Uterus (tissue), 4 donors: ENCODE results near the gene PI4KA. TPM values are rescaled to one million over a fixed set of nuclear protein-coding genes. Genes with fewer than 3 reads are reported as not detected.

Experiments
- DNase-seq, 2 donors: peaks; one replicate each; pipeline ENCODE4 v3.0.0-alpha.2; 2019 to 2020
- H3K27ac ChIP-seq, 2 donors: fragments of 200-600 bp; sonication (generic); 1 replicate in 1 of 2; 2 replicates in 1 of 2; pipeline ENCODE4 v1.5.1; 2016 to 2018
- H3K27me3 ChIP-seq, 2 donors: fragments of 200-600 bp; sonication (generic); one replicate each; pipeline ENCODE4 v1.5.1; 2018 to 2019; ENCODE audit warnings: control low read depth in 1 of 2
- H3K36me3 ChIP-seq, 2 donors: fragments of 200-600 bp; sonication (generic); one replicate each; pipeline ENCODE4 v1.5.1; 2019; ENCODE audit warnings: control low read depth in 1 of 2
- H3K4me1 ChIP-seq, 2 donors: fragments of 200-600 bp; sonication (generic); one replicate each; pipeline ENCODE4 v1.5.1; 2018 to 2019; ENCODE audit warnings: control low read depth in 1 of 2
- H3K4me3 ChIP-seq, 2 donors: fragments of 200-600 bp; sonication (generic); 1 replicate in 1 of 2; 2 replicates in 1 of 2; pipeline ENCODE4 v1.5.1; 2018 to 2019; ENCODE audit warnings: mild to moderate bottlenecking in 1 of 2
- H3K9me3 ChIP-seq, 2 donors: fragments of 200-600 bp; sonication (generic); one replicate each; pipeline ENCODE4 v1.5.1; 2019; ENCODE audit warnings: control low read depth in 1 of 2
- CTCF ChIP-seq, 4 experiments: fragments of 200-600 bp in 2 of 4; fragments of 450-650 bp in 2 of 4; sonication (generic) in 2 of 4; IDR thresholded peaks; one replicate each; pipeline ENCODE4 v1.5.1; 2016 to 2019; ENCODE audit warnings: antibody characterized with exemption in 4 of 4, mild to moderate bottlenecking in 2 of 4, moderate library complexity in 1 of 4
- POLR2A ChIP-seq, 2 donors: fragments of 450-650 bp; IDR thresholded peaks; one replicate each; pipeline ENCODE4 v1.6.1; 2016; ENCODE audit warnings: antibody characterized with exemption in 2 of 2, mild to moderate bottlenecking in 1 of 2, moderate library complexity in 1 of 2
- intact Hi-C: fragments of 100-400 bp; cut with DNase I; formaldehyde crosslinking; loops from one replicate; pipeline ENCODE4 v1.15.1; 2023; ENCODE audit warnings: low total_unique reads
- total RNA-seq, 4 donors: library from RNA; depleted of rRNA in 3 of 4; stranded (reverse); fragments of >200 nt in 3 of 4; gene quantifications; one replicate each; pipeline versions ENCODE4 v1.1.0 to v1.2.4, GENCODE V29; 2014 to 2023
- donor health status: DM: yes; HTN: yes; CAD: no.

The PI4KA gene
- total RNA-seq, 4 donors from 2014 or later: 48.9 to 238 (median 108) TPM

- TF ChIP-seq CTCF (IDR thresholded peaks at IDR 0.05) (no peak), POLR2A (IDR thresholded peaks at IDR 0.05) (no peak)
Measured at GRCh38 chr22:20728523-20729190, 130.0 kb downstream of the PI4KA start.

GRCh38 chr22:20727118-20728015 lies 131.2 kb downstream of the PI4KA start:
- no peaks in the 10 kb centered on the region for H3K36me3 ChIP-seq
- intact Hi-C loops: no loop called here

More at GRCh38 chr22:20728523-20729190, 130.0 kb downstream of the PI4KA start:
- Histone ChIP-seq H3K4me1 (no peaks in the 10 kb centered on the region), H3K36me3 (no peaks in the 10 kb centered on the region), H3K4me3 (no peak overlapping the region), H3K27ac (no peak overlapping the region), H3K27me3 (no peaks in the 10 kb centered on the region), H3K9me3 (no peaks in the 10 kb centered on the region)
- intact Hi-C loops: no loop called here
- no peak for DNase-seq

GRCh38 chr22:20725987-20726558 lies 132.5 kb downstream of the PI4KA start:
- DNase-seq: no peak
- Histone ChIP-seq H3K4me3 (no peak overlapping the region), H3K9me3 (no peaks in the 10 kb centered on the region), H3K36me3 (no peaks in the 10 kb centered on the region), H3K27me3 (no peaks in the 10 kb centered on the region), H3K4me1 (no peaks in the 10 kb centered on the region), H3K27ac (no peak overlapping the region)
- TF ChIP-seq POLR2A (IDR thresholded peaks at IDR 0.05) (no peak), CTCF (IDR thresholded peaks at IDR 0.05) (no peak)
- intact Hi-C loops: no loop called here

More at GRCh38 chr22:20727118-20728015, 131.2 kb downstream of the PI4KA start:
- Histone ChIP-seq H3K4me3 (no peak overlapping the region), H3K27me3 (no peaks in the 10 kb centered on the region), H3K27ac (no peak overlapping the region), H3K4me1 (no peaks in the 10 kb centered on the region), H3K9me3 (no peaks in the 10 kb centered on the region)
- no peak for TF ChIP-seq CTCF (IDR thresholded peaks at IDR 0.05)
- TF ChIP-seq POLR2A (IDR thresholded peaks at IDR 0.05): no peak
- no peak for DNase-seq

GRCh38 chr22:20724676-20725454 lies 133.7 kb downstream of the PI4KA start:
- no peaks in the 10 kb centered on the region for H3K27me3 ChIP-seq
- no peaks in the 10 kb centered on the region for H3K4me1 ChIP-seq
- no peak overlapping the region for H3K27ac ChIP-seq
- no peaks in the 10 kb centered on the region for H3K9me3 ChIP-seq
- no peak for DNase-seq
- H3K36me3 ChIP-seq: no peaks in the 10 kb centered on the region
- H3K4me3 ChIP-seq: no peak overlapping the region
- TF ChIP-seq CTCF (IDR thresholded peaks at IDR 0.05) (no peak), POLR2A (IDR thresholded peaks at IDR 0.05) (no peak)
- intact Hi-C loops: no loop called here
